GM18508 (cell line): Measurements from ENCODE around the gene AK8.

Experiments
- ATAC-seq: cut with Tn5 transposase; IDR thresholded peaks from one replicate; pipeline ENCODE4 v1.9.1; 2021; ENCODE audit warnings: moderate number of reproducible peaks; ENCODE audit not compliant: insufficient read depth, unreplicated experiment

Gene AK8

GRCh38 chr9:132752877-132753592 lies 125.0 kb downstream of the AK8 start:
- no peak for ATAC-seq

GRCh38 chr9:132750668-132751067 lies 127.4 kb downstream of the AK8 start:
- no peak for ATAC-seq

- ATAC-seq, result no peak
Measured at GRCh38 chr9:132749306-132749705, 128.8 kb downstream of the AK8 start.

- no peak for ATAC-seq
Measured at GRCh38 chr9:132748450-132748849, 129.6 kb downstream of the AK8 start.

GRCh38 chr9:132745756-132746709 lies 132.1 kb downstream of the AK8 start:
- ATAC-seq, result no peak

GRCh38 chr9:132744881-132745755 lies 133.0 kb downstream of the AK8 start:
- no peak for ATAC-seq

GRCh38 chr9:132743931-132744479 lies 134.1 kb downstream of the AK8 start:
- no peak for ATAC-seq

GRCh38 chr9:132742821-132743311 lies 135.2 kb downstream of the AK8 start:
- no peak for ATAC-seq

- ATAC-seq, result no peak
Measured at GRCh38 chr9:132740526-132741309, 137.4 kb downstream of the AK8 start.

GRCh38 chr9:132739710-132740310 lies 138.3 kb downstream of the AK8 start:
- no peak for ATAC-seq

- ATAC-seq, result no peak
Measured at GRCh38 chr9:132733260-132733815, 144.7 kb downstream of the AK8 start.

- ATAC-seq, result no peak
Measured at GRCh38 chr9:132732326-132733259, 145.5 kb downstream of the AK8 start.

- no peak for ATAC-seq
Measured at GRCh38 chr9:132731230-132731629, 146.9 kb downstream of the AK8 start.

- ATAC-seq, result no peak
Measured at GRCh38 chr9:132730054-132731033, 147.7 kb downstream of the AK8 start.

- no peak for ATAC-seq
Measured at GRCh38 chr9:132729235-132729890, 148.7 kb downstream of the AK8 start.

GRCh38 chr9:132728497-132728896 lies 149.6 kb downstream of the AK8 start:
- ATAC-seq, result no peak
